Uterus (tissue), 4 donors: Measurements from ENCODE around the gene NOS1AP. TPM values are rescaled to one million over a fixed set of nuclear protein-coding genes. Genes with fewer than 3 reads are reported as not detected.
"Not testable (repeated sequence)": the region's sequence is repeated elsewhere in the genome, so short reads cannot be mapped to it uniquely, and the experiment has no call there.

ENCODE experiments used
- DNase-seq, 2 donors: peaks; one replicate each; pipeline ENCODE4 v3.0.0-alpha.2; 2019 to 2020
- H3K27ac ChIP-seq, 2 donors: fragments of 200-600 bp; sonication (generic); 1 replicate in 1 of 2; 2 replicates in 1 of 2; pipeline ENCODE4 v1.5.1; 2016 to 2018
- H3K27me3 ChIP-seq, 2 donors: fragments of 200-600 bp; sonication (generic); one replicate each; pipeline ENCODE4 v1.5.1; 2018 to 2019; ENCODE audit warnings: control low read depth in 1 of 2
- H3K36me3 ChIP-seq, 2 donors: fragments of 200-600 bp; sonication (generic); one replicate each; pipeline ENCODE4 v1.5.1; 2019; ENCODE audit warnings: control low read depth in 1 of 2
- H3K4me1 ChIP-seq, 2 donors: fragments of 200-600 bp; sonication (generic); one replicate each; pipeline ENCODE4 v1.5.1; 2018 to 2019; ENCODE audit warnings: control low read depth in 1 of 2
- H3K4me3 ChIP-seq, 2 donors: fragments of 200-600 bp; sonication (generic); 1 replicate in 1 of 2; 2 replicates in 1 of 2; pipeline ENCODE4 v1.5.1; 2018 to 2019; ENCODE audit warnings: mild to moderate bottlenecking in 1 of 2
- H3K9me3 ChIP-seq, 2 donors: fragments of 200-600 bp; sonication (generic); one replicate each; pipeline ENCODE4 v1.5.1; 2019; ENCODE audit warnings: control low read depth in 1 of 2
- POLR2A ChIP-seq, 2 donors: fragments of 450-650 bp; IDR thresholded peaks; one replicate each; pipeline ENCODE4 v1.6.1; 2016; ENCODE audit warnings: antibody characterized with exemption in 2 of 2, mild to moderate bottlenecking in 1 of 2, moderate library complexity in 1 of 2
- intact Hi-C: fragments of 100-400 bp; cut with DNase I; formaldehyde crosslinking; loops from one replicate; pipeline ENCODE4 v1.15.1; 2023; ENCODE audit warnings: low total_unique reads
- total RNA-seq, 4 donors: library from RNA; depleted of rRNA in 3 of 4; stranded (reverse); fragments of >200 nt in 3 of 4; gene quantifications; one replicate each; pipeline versions ENCODE4 v1.1.0 to v1.2.4, GENCODE V29; 2014 to 2023
- TF ChIP-seq, protein P1 (sequence below), 4 experiments: fragments of 200-600 bp in 2 of 4; fragments of 450-650 bp in 2 of 4; sonication (generic) in 2 of 4; IDR thresholded peaks; one replicate each; pipeline ENCODE4 v1.5.1; 2016 to 2019; ENCODE audit warnings: antibody characterized with exemption in 4 of 4, mild to moderate bottlenecking in 2 of 4, moderate library complexity in 1 of 4
- donor health status: DM: yes; HTN: yes; CAD: no.

The NOS1AP gene
- total RNA-seq, 4 donors from 2014 or later, result under 0.01 to 5.3 (median 1.9) TPM; not detected in 1

DNA sequence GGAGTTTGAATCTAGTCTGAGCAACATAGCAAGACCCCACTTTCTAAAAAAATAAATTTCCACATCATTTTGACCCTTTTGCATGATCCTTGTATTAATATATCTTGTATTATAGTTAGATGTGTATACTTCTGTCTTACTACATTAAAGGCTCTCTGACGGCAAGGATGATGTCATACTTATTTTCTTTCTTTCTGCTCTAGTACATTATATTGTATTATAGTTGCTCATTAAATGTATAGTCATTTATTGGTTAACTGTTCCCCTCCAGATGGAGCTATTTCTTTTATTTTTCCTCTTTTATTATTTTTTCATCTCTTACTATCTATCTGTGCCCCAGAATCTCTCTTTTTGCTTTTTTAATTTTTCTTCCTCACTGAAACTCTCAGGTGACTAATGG lies 30.9 kb upstream of the NOS1AP start:
- Histone ChIP-seq H3K9me3 (no peaks in the 10 kb centered on the region), H3K27me3 (no peaks in the 10 kb centered on the region), H3K4me1 (no peaks in the 10 kb centered on the region), H3K4me3 (no peak overlapping the region), H3K36me3 (no peaks in the 10 kb centered on the region), H3K27ac (no peak overlapping the region)
- TF ChIP-seq POLR2A (IDR thresholded peaks at IDR 0.05), result no peak
- TF ChIP-seq, protein P1, sequence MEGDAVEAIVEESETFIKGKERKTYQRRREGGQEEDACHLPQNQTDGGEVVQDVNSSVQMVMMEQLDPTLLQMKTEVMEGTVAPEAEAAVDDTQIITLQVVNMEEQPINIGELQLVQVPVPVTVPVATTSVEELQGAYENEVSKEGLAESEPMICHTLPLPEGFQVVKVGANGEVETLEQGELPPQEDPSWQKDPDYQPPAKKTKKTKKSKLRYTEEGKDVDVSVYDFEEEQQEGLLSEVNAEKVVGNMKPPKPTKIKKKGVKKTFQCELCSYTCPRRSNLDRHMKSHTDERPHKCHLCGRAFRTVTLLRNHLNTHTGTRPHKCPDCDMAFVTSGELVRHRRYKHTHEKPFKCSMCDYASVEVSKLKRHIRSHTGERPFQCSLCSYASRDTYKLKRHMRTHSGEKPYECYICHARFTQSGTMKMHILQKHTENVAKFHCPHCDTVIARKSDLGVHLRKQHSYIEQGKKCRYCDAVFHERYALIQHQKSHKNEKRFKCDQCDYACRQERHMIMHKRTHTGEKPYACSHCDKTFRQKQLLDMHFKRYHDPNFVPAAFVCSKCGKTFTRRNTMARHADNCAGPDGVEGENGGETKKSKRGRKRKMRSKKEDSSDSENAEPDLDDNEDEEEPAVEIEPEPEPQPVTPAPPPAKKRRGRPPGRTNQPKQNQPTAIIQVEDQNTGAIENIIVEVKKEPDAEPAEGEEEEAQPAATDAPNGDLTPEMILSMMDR (IDR thresholded peaks at IDR 0.05), result no peak
- DNase-seq, result no peak
- intact Hi-C loops, result loop anchor here (10.0 kb wide), 1 partner anchor 244 kb away; no protein-coding TSS in a partner anchor

- Histone ChIP-seq H3K4me1 (no peaks in the 10 kb centered on the region), H3K36me3 (no peaks in the 10 kb centered on the region), H3K27me3 (no peaks in the 10 kb centered on the region), H3K9me3 (no peaks in the 10 kb centered on the region), H3K4me3 (no peak overlapping the region), H3K27ac (no peak overlapping the region)
- intact Hi-C loops, result no loop called here
- no peak for DNase-seq
- TF ChIP-seq, protein P1 (IDR thresholded peaks at IDR 0.05), result no peak
- TF ChIP-seq POLR2A (IDR thresholded peaks at IDR 0.05), result no peak
Measured at GRCh38 chr1:162040001-162040400, 29.5 kb upstream of the NOS1AP start.

- no peaks in the 10 kb centered on the region for H3K36me3 ChIP-seq
- TF ChIP-seq, protein P1 (IDR thresholded peaks at IDR 0.05), result no peak
- TF ChIP-seq POLR2A (IDR thresholded peaks at IDR 0.05), result no peak
- no peak overlapping the region for H3K4me3 ChIP-seq
- H3K9me3 ChIP-seq, result no peaks in the 10 kb centered on the region
- no peaks in the 10 kb centered on the region for H3K4me1 ChIP-seq
- DNase-seq, result no peak
- intact Hi-C loops, result no loop called here
- no peak overlapping the region for H3K27ac ChIP-seq
- H3K27me3 ChIP-seq, result no peaks in the 10 kb centered on the region
Measured at GRCh38 chr1:162040657-162041056, 28.8 kb upstream of the NOS1AP start.

GRCh38 chr1:162042361-162042760 lies 27.1 kb upstream of the NOS1AP start:
- no peak for DNase-seq
- Histone ChIP-seq H3K36me3 (no peaks in the 10 kb centered on the region), H3K27ac (no peak overlapping the region), H3K27me3 (no peaks in the 10 kb centered on the region), H3K4me3 (no peak overlapping the region), H3K4me1 (no peaks in the 10 kb centered on the region), H3K9me3 (no peaks in the 10 kb centered on the region)
- intact Hi-C loops, result no loop called here
- no peak for TF ChIP-seq POLR2A (IDR thresholded peaks at IDR 0.05)
- TF ChIP-seq, protein P1 (IDR thresholded peaks at IDR 0.05), result no peak

- no peak for DNase-seq
- no peaks in the 10 kb centered on the region for H3K9me3 ChIP-seq
- no peak for TF ChIP-seq POLR2A (IDR thresholded peaks at IDR 0.05)
- TF ChIP-seq, protein P1 (IDR thresholded peaks at IDR 0.05), result no peak
- H3K27ac ChIP-seq, result no peak overlapping the region
- intact Hi-C loops, result no loop called here
- no peaks in the 10 kb centered on the region for H3K36me3 ChIP-seq
- H3K4me3 ChIP-seq, result no peak overlapping the region
- no peaks in the 10 kb centered on the region for H3K27me3 ChIP-seq
- H3K4me1 ChIP-seq, result no peaks in the 10 kb centered on the region
Measured at GRCh38 chr1:162046921-162047320, 22.6 kb upstream of the NOS1AP start.

DNA sequence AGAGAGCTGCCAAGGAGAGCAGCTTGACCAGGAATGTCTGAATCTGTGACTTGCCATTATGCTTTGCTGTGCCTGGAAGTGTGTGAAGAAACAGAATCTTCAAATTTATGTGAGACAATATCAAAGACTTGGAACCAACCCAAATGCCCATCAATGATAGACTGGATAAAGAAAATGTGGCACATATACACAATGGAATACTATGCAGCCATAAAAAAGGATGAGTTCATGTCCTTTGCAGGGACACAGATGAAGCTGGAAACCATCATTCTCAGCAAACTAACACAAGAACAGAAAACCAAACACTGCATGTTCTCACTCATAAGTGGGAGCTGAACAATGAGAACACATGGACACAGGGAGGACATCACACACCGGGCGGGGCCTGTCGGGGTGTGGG lies 15.5 kb upstream of the NOS1AP start:
- DNase-seq, intact Hi-C loops, H3K27me3 ChIP-seq, H3K4me1 ChIP-seq, H3K4me3 ChIP-seq, H3K9me3 ChIP-seq, H3K27ac ChIP-seq, H3K36me3 ChIP-seq: not testable (repeated sequence)
